Measurements from ENCODE around the gene SERPINI2.

SERPINI2 gene, protein sequence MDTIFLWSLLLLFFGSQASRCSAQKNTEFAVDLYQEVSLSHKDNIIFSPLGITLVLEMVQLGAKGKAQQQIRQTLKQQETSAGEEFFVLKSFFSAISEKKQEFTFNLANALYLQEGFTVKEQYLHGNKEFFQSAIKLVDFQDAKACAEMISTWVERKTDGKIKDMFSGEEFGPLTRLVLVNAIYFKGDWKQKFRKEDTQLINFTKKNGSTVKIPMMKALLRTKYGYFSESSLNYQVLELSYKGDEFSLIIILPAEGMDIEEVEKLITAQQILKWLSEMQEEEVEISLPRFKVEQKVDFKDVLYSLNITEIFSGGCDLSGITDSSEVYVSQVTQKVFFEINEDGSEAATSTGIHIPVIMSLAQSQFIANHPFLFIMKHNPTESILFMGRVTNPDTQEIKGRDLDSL

DNA sequence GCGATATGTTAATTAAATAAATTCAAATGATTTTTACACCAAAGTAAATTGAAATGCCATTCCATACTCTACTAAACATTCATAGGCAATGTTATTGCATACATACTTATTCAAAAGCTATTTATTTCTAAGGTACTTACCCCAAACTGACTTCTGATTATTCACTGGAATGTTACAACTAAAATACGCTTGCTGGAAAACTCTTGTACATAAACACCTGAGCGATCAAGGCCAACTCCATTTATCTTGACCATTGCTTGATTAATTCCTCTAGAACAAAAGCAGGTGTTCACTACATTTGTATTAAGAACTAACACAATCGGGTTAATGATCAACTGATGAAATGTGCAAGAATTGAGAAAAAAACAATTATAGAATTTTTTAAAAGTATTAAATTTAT is at the start of gene SERPINI2:
TSS of gene SERPINI2 (minus strand) at position 180 of the 400 bp plus-strand sequence. CDS start 2,208 bp downstream, outside the sequence.
- TF ChIP-seq, protein P1, sequence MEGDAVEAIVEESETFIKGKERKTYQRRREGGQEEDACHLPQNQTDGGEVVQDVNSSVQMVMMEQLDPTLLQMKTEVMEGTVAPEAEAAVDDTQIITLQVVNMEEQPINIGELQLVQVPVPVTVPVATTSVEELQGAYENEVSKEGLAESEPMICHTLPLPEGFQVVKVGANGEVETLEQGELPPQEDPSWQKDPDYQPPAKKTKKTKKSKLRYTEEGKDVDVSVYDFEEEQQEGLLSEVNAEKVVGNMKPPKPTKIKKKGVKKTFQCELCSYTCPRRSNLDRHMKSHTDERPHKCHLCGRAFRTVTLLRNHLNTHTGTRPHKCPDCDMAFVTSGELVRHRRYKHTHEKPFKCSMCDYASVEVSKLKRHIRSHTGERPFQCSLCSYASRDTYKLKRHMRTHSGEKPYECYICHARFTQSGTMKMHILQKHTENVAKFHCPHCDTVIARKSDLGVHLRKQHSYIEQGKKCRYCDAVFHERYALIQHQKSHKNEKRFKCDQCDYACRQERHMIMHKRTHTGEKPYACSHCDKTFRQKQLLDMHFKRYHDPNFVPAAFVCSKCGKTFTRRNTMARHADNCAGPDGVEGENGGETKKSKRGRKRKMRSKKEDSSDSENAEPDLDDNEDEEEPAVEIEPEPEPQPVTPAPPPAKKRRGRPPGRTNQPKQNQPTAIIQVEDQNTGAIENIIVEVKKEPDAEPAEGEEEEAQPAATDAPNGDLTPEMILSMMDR (IDR thresholded peaks at IDR 0.05; ENCODE audit: low read depth, low read length): no peak
- DNase-seq (ENCODE audit: extremely low read depth, low read depth): no peak

DNA sequence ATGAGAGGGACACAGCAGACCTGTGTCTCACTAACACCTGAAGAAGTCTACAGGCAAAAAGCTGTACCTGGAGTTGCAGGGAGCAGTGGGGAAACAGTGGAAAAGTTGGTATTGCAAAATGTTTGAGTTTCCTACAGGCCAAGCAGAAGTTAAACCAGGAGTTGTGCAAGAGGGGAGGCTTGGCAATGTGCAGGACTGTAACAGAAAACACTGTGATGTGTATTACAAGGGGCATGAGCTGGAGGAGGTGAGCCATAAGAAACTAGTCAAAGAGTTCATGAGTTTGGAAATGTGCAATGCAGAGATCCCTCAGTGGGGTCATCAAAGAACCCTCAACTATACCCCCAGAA is 47.1 kb upstream of the SERPINI2 start:
- no peak for DNase-seq (ENCODE audit: extremely low read depth, low read depth)
- TF ChIP-seq, protein P1 (IDR thresholded peaks at IDR 0.05; ENCODE audit: low read depth, low read length): no peak

DNA sequence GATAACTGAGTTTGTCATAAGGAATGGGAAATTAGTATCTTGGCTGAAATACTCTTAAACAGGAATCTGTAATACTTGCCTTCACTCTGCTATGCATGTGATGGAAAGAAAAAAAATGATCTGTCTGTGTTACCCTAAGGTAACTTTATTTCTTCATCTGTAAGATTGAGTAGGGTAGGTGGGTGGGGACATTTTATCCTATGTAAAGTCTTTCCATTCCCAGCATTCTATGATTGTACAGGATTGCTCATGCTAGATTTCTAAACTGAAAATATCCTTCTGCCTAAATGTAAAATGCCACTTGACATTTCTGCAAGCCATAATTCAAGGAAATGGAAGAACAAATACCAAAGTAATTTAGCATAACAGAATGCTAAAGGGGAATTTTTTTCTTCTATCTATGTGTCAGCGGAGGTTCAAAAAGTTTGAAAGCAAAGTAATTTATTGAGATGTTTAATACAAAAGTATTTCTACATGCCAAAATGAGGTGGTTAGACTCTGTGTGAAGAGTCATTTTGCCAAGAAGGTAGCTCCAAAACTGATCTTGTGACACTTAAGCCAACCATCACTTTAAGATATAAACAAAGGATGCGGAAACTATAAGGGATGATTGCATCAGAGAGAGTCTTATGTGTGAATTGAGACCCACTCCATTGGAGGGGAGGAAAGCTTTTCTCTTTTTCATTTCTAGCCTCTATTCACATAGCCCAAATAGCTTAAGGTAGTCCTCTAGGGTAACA is 46.6 kb upstream of the SERPINI2 start:
- no peak for DNase-seq (ENCODE audit: extremely low read depth, low read depth)
- TF ChIP-seq, protein P1 (IDR thresholded peaks at IDR 0.05; ENCODE audit: low read depth, low read length): no peak

DNA sequence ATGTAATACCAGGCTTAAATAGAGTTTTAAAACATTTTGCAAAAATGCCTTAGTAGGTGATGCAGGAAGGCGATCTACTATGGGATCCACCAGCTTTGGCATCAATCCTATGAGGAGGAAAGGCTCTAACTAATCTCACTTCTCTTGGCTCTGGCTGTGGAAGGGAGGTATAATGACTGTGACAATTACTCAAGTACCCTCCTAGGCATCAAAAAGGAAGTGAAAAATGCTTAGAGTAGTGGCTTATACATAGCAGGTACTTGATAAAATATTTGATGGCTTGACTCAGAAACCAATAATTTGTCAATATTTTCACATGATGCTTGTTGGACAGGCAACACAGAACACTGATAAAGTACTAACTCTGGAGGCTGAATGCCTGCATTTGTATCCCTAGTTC is 34.1 kb upstream of the SERPINI2 start:
- TF ChIP-seq, protein P1 (IDR thresholded peaks at IDR 0.05; ENCODE audit: low read depth, low read length): no peak
- DNase-seq (ENCODE audit: extremely low read depth, low read depth): no peak

DNA sequence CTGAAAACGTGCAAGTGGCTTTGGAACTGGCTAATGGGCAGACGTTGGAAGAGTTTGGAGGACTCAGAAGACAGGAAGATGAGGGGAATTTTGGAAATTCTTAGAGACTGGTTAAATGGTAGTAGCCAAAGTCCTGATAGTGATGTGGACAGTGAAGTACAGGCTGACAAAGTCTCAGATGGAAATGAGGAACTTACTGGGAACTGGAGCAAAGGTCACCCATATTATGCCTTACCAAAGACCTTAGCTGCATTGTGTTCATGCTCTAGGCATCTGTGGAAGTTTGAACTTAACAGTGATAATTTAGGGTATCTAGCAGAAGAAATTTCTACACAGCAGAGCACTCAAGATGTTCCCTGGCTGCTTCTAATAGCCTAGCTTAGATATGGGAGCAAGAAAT is 28.6 kb upstream of the SERPINI2 start:
- DNase-seq (ENCODE audit: extremely low read depth, low read depth): no peak

DNA sequence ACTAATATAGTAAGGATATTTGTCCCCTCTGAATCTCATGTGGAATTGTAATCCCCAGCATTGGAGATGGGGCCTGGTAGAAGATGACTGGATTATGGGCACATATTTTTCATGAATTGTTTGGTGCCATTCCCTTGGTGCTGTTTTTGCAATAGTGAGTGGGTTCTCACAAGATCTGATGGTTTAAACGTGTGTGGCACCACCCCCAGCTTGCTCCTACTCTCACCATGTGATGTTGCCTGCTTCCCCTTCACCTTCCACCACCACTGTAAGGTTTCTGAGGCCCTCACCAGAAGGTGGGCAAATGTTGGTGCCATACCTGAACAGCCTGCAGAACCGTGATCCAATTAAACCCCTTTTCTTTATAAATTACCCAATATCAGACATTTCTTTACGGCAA is 28.1 kb upstream of the SERPINI2 start:
- TF ChIP-seq, protein P1 (IDR thresholded peaks at IDR 0.05; ENCODE audit: low read depth, low read length): no peak
- DNase-seq (ENCODE audit: extremely low read depth, low read depth): no peak

More for the DNA sequence above, 28.6 kb upstream of the SERPINI2 start:
- TF ChIP-seq, protein P1 (IDR thresholded peaks at IDR 0.05; ENCODE audit: low read depth, low read length): no peak

DNA sequence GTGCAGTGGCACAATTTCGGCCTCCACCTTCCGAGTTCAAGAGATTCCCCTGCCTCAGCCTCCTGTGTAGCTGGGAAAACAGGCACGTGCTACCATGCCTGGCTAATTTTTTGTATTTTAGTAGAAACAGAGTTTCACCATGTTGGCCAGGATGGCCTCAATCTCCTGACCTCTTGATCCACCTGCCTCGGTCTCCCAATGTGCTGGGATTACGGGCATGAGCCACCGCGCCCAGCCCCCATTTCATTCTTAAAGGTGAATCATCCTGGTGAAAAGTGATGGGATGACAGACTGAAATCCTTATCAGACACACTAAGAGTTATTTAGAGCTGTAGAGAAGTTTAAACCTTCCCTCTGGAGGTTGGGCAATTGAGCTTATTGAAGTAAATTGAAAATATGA is 24.1 kb upstream of the SERPINI2 start:
- TF ChIP-seq, protein P1 (IDR thresholded peaks at IDR 0.05; ENCODE audit: low read depth, low read length): no peak
- DNase-seq (ENCODE audit: extremely low read depth, low read depth): no peak
